Measurements from ENCODE around the gene GNB4. TPM values are rescaled to one million over a fixed set of nuclear protein-coding genes. Genes with fewer than 3 reads are reported as not detected.

The GNB4 gene
- total and polyA plus RNA-seq, 9 of the 15 experiments (the other 6 are each of a cell fraction or from before 2014, with no cell fraction given), result 6.8 to 36.7 (median 21.4) TPM

DNA sequence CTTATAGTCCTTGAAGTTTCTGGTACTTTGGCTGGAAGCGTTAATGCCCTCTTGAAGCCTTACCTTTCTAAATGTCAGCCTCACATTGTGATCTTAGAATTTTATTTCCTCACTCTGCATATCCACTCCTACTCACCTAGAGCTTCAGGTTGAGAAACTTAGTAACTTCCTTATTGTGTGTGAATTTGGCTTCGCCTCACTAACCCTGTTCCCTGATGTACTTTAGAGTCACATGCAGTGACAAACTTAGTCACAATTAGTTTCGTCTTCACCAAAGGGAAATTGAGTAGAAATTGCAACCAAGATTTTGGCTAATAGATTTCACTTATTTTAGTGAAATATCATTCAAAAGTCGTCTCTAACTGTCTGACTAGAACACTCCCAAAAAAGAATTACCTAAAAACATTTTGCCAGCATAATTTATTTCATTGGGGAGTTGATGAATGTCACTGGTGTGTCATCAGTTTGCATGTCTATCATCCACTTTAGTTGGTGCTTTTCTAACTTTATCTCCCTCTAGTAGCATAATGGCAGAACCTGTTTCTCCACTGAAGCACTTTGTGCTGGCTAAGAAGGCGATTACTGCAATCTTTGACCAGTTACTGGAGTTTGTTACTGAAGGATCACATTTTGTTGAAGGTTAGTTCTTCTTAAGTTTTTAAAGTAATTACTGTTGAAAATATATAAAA is 102.8 kb downstream of the GNB4 start:
- ChIA-PET POLR2A (interaction anchor here (0.7 to 1.3 kb wide), 3 partner anchors 12 to 138 kb away, joined by 3 to 6 read pairs (median 4); no protein-coding TSS in a partner anchor), CTCF (ENCODE audit: low intra/inter-chr PET ratio) (interaction anchor here (0.9 kb wide), 1 partner anchor 280 kb away, joined by 3 read pairs; no protein-coding TSS in a partner anchor)
- BruUV-seq (replicated peaks), result TSS peak; percentile 70
- no peak for TF ChIP-seq COPS2 (conservative IDR thresholded peaks at IDR 0.05)
- 0 out of 2 replicates have a peak, but pooled peaks have one; percentile 32 for TF ChIP-seq HSF4 (CRISPR knock-in tag; IDR thresholded peaks at IDR 0.05; ENCODE audit: borderline replicate concordance)
- no peak for TF ChIP-seq CREM (IDR thresholded peaks at IDR 0.05; ENCODE audit: low read depth)
- no peak for TF ChIP-seq MECOM (CRISPR knock-in tag; IDR thresholded peaks at IDR 0.05)
- TF ChIP-seq NFIX (CRISPR knock-in tag; IDR thresholded peaks at IDR 0.05; ENCODE audit: low read depth), result no peak
- TF ChIP-seq RBM34 (IDR thresholded peaks at IDR 0.05; ENCODE audit: borderline replicate concordance, insufficient read depth, low read length), result no peak
- no peak for TF ChIP-seq KDM5B (IDR thresholded peaks at IDR 0.05; ENCODE audit: insufficient replicate concordance, low read depth, low read length)
- TF ChIP-seq, protein P1, sequence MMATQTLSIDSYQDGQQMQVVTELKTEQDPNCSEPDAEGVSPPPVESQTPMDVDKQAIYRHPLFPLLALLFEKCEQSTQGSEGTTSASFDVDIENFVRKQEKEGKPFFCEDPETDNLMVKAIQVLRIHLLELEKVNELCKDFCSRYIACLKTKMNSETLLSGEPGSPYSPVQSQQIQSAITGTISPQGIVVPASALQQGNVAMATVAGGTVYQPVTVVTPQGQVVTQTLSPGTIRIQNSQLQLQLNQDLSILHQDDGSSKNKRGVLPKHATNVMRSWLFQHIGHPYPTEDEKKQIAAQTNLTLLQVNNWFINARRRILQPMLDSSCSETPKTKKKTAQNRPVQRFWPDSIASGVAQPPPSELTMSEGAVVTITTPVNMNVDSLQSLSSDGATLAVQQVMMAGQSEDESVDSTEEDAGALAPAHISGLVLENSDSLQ (IDR thresholded peaks at IDR 0.05), result peak; percentile 84
- no peak for TF ChIP-seq LARP7 (IDR thresholded peaks at IDR 0.05)
- TF ChIP-seq POLR3A (IDR thresholded peaks at IDR 0.05; ENCODE audit: borderline replicate concordance, extremely low read depth, insufficient read depth, insufficient read length), result no peak
- TF ChIP-seq MEIS2 (IDR thresholded peaks at IDR 0.05; ENCODE audit: partially characterized antibody), result peak; percentile 52
- no peak for TF ChIP-seq MCM2 (IDR thresholded peaks at IDR 0.05; ENCODE audit: low read depth)
- no peak for TF ChIP-seq ZFP36 (IDR thresholded peaks at IDR 0.05; ENCODE audit: low read depth, low read length, partially characterized antibody)
- no peak for TF ChIP-seq IRF2 (CRISPR knock-in tag; IDR thresholded peaks at IDR 0.05)
- TF ChIP-seq ZNF398 (CRISPR knock-in tag; IDR thresholded peaks at IDR 0.05), result no peak

More for the DNA sequence above, 102.8 kb downstream of the GNB4 start:
- FAIRE-seq (peak; percentile 75), ATAC-seq (peak; percentile 31), DNase-seq (ENCODE audit: extremely low read depth in 1 of 4, low spot score in 3 of 4) (peak in 2 of 4 experiments; percentile 16 to 35)
- Histone ChIP-seq H3K9me3 (replicated peaks; ENCODE audit: control insufficient read depth, insufficient read depth, low read depth, low read length) (no peaks in the 10 kb centered on the region), H3K4me2 (ENCODE audit: insufficient read depth, low read length) (peak overlapping the region; percentile 97), H2AFZ (ENCODE audit: low read depth, low read length) (peak overlapping the region; percentile 100), H3K27me3 (ENCODE audit: control insufficient read depth in 2 of 2, insufficient read depth in 2 of 2, low read length in 2 of 2) (no peaks in the 10 kb centered on the region), H3K4me1 (replicated peaks in 1 of 2; ENCODE audit: control insufficient read depth in 2 of 2, insufficient read depth in 2 of 2, low read length in 2 of 2) (peaks cover 8 to 19% of the 10 kb centered on the region in 2 experiments; a peak in 4 of 5 replicates), H3K9me1 (ENCODE audit: control insufficient read depth, insufficient read depth, low read length) (no peaks in the 10 kb centered on the region), H3K27ac (ENCODE audit: extremely low read depth, low read depth, low read length) (peak overlapping the region; percentile 87), H3K36me3 (ENCODE audit: control insufficient read depth, insufficient read depth, low read length) (peaks cover 42% of the 10 kb centered on the region; the same call in 2 of the 3 replicates), H3K79me2 (ENCODE audit: control insufficient read depth, insufficient read depth, low read length) (peaks cover 35% of the 10 kb centered on the region), H4K20me1 (replicated peaks; ENCODE audit: control insufficient read depth, insufficient read depth, low read length) (no peaks in the 10 kb centered on the region), H3K4me3 (peak overlapping the region; percentile 81), H3K9ac (ENCODE audit: insufficient read depth in 1 of 2, low read depth in 2 of 2, low read length in 2 of 2) (peak overlapping the region; percentile 78 to 91)
- 13% methylated on average over 5 of the region's 5 CpGs for WGBS (ENCODE audit: insufficient coverage, low coverage, missing lambda C conversion rate)
- in situ Hi-C loops (cut with MboI), result no loop called here
- intact Hi-C loops (cut with micrococcal nuclease), result no loop called here

All from K562 (cell line).